ENCODE results near the gene RNF182.
"Not testable (repeated sequence)": the region's sequence is repeated elsewhere in the genome, so short reads cannot be mapped to it uniquely, and the experiment has no call there.

RNF182 gene

DNA sequence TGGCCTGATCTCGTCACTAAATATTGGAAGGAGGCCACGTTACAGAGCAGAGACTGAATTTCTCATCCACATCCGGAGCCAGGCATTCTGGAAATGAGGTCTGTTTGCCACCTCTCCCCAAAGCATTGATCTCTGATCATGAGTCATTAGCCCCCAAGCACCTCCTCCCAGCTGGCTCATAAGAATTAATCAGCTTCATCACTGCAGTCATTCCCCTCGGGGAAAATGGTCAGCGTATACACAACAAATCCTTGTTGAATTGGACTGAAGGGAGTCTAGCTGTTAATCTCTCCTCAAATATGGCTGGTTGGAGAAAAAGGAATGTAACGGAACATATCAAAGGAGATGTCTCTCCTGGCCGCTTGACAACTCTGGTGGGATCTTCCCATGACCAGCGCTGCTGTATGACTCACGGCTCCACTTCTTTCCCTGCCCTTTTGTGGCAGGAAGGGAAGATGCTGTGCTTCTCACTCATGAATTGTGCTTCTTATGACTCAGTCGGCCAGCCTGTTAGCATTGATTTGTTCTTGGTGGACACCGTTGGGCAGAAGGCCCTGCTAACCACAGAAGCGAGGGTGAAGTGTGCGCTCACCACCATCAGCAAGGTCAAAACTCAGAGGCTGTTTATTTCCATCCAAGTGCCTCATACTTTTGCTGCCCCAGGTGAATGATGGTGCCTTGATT lies 76.7 kb downstream of the RNF182 start:
- peak; percentile 93 for DNase-seq (ENCODE audit: low read depth)

- DNase-seq (ENCODE audit: low read depth): no peak
Measured at GRCh38 chr6:14002176-14002947, 77.6 kb downstream of the RNF182 start.

DNA sequence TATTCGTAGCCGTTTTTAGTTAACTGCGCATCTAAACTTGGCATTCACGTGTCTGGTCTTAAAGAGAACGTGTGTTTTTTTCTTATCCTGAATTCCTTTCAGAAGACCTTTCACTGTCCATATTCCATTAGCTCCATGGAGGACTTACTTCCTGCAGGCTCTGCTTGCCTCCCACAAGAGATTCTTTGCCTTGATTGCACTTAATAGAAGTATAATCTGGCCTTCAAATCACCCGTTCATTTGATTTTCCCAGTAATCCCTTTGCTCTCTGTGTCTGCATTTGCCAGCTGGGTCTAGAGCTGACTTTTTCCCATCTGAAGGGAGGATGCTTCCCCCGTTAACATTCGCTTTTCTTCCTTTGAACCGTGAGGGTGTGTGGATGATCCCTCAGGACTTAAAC lies 79.5 kb downstream of the RNF182 start:
- DNase-seq (ENCODE audit: low read depth): no peak

GRCh38 chr6:14008809-14009208 lies 84.1 kb downstream of the RNF182 start:
- no peak for DNase-seq (ENCODE audit: low read depth)

- no peak for DNase-seq (ENCODE audit: low read depth)
Measured at GRCh38 chr6:14009431-14009830, 84.7 kb downstream of the RNF182 start.

DNA sequence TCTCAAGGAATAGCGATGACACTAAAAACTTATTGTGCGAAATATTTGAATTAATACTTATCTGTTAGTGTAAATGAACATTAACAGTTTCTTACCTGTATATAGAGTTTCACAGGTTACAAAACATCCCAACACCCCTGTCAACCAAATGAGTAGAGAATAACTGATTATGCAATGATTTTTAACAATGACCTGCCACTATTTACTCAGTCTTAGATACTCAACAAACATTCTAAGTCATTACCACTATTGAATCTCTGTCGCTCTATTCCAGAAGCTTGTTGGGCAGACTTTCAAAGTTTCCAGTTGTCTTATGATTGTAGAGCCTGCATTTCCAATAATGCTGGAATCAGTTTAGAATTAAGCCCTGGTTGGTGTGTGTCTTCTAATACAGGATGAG lies 85.5 kb downstream of the RNF182 start:
- DNase-seq (ENCODE audit: low read depth): no peak

- DNase-seq (ENCODE audit: low read depth): no peak
Measured at GRCh38 chr6:14012313-14013030, 87.7 kb downstream of the RNF182 start.

DNA sequence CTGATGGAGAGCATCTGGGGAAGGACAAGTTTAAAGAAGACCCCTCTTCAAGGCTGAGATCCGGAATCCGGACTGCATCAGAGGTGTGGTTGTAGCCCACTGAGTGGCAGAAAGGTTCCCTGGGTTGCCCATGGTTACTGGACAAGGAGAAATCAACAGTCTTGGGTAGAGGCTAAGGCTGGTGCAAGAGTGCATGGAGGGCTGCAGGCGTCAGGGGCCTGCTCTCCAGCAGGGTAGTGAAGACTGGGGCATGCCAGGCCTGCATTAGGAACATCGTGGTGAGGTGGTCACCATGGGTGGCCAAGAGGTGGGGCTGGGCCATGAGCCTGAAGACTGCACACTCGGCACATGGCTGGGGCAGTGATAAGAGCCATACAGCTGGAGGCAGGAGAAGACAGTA lies 91.2 kb downstream of the RNF182 start:
- DNase-seq (ENCODE audit: low read depth): no peak

GRCh38 chr6:14016432-14016831 lies 91.7 kb downstream of the RNF182 start:
- no peak for DNase-seq (ENCODE audit: low read depth)

DNA sequence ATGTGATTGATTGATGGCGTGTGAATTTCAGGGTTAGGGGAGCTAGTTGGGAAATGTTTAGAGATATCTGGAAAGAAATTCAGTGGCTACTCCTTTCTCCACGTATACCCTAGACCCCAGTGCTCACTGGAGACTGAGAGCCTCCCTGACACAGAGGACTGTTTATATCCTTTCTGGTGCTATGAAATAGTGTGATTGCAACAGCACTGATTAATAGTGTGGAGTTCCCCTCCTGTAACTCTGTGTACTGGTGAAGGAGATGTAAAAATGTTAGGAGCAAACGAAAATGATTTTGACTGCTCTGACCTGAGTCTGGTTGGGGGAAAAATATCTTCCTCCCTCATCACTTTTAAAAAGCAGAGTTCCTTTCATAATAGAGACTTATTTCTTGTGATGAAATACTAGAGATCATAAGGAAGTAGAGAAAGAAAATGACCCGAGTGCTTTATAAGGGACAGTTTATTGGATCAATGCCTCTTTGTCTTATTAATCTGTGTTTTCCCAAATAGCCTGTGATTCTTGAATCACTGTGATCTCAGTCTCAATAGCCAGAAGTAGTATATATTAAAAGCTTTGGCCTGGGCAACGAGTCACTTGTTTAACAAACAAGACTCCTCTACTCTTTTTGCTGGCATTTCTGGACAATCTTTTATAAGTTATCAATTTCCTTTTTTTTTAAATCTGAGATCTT lies 92.3 kb downstream of the RNF182 start:
- peak; percentile 23 for DNase-seq (ENCODE audit: low read depth)

- DNase-seq (ENCODE audit: low read depth): no peak
Measured at GRCh38 chr6:14017626-14018475, 93.1 kb downstream of the RNF182 start.

DNA sequence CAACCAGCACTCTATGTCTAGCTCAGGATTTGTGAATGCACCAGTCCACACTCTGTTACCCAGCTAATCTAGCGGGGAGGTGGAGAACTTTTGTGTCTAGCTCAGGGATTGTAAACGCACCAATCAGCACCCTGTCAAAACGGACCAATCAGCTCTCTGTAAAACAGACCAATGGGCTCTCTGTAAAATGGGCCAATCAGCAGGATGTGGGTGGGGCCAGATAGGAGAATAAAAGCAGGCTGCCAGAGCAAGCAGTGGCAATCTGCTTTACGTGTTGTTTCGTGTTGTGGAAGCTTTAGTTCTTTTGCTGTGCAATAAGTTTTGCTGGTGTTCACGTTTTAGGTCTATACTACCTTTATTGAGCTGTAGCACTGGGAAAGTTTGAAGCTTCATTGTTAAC lies 93.8 kb downstream of the RNF182 start:
- DNase-seq (ENCODE audit: low read depth): not testable (repeated sequence)

GRCh38 chr6:14020551-14020950 lies 95.8 kb downstream of the RNF182 start:
- no peak for DNase-seq (ENCODE audit: low read depth)

DNA sequence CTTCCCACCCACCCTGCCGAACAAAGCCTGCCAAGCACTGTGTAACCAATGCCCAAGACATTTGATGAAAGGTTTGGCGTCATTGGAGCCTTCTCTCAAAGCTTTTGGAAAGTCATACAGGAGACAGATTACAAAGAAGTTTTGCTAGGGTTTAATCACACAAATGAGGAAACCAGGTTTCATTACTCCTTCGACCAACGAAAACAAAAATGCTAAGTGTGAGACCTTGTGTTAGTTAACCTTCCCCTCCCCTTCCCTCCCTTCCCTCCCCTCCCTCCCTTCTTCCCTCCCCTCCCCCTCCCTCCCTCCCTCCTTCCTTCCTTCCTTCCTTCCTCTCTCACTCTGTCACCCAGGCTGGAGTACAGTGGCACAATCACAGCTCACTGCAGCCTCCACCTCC lies 96.7 kb downstream of the RNF182 start:
- no peak for DNase-seq (ENCODE audit: low read depth)

DNA sequence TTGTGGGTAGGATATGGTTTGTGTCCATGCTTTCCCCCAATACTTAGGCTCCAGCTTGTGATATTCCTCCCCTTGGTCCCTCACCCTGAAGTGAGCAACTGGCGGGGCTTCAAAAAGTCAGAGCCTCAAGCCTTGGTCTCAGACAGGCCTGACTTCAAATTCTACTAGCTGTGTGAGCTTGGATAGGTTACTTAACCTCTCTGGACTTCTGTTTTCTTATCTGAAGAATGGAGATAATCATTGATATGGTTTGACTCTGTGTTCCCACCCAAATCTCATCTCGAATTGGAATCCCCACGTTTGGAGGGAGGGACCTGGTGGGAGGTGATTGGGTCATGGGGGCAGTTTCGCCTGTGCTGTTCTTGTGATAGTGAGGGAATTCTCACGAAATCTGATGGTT lies 97.9 kb downstream of the RNF182 start:
- no peak for DNase-seq (ENCODE audit: low read depth)

- no peak for DNase-seq (ENCODE audit: low read depth)
Measured at GRCh38 chr6:14023855-14024254, 99.1 kb downstream of the RNF182 start.

DNA sequence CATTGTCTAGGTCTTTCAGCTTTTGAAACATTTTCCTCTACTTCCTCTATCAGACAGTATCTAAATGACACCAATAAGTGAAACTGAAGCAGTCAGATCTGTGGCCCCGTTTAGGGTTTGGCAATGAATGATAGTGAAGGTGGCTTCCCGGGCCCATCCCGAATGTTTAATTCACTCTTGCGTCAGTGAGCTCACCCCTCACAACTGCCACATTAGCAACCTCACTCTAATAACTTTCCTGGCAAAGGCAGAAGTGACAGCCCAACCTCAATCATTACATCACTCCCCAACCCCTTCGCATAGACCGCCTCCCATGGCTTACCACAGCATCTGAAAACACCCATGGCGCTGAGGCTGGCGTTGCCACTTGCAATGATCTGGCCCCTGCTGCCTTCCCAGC lies 100.4 kb downstream of the RNF182 start:
- no peak for DNase-seq (ENCODE audit: low read depth)

DNA sequence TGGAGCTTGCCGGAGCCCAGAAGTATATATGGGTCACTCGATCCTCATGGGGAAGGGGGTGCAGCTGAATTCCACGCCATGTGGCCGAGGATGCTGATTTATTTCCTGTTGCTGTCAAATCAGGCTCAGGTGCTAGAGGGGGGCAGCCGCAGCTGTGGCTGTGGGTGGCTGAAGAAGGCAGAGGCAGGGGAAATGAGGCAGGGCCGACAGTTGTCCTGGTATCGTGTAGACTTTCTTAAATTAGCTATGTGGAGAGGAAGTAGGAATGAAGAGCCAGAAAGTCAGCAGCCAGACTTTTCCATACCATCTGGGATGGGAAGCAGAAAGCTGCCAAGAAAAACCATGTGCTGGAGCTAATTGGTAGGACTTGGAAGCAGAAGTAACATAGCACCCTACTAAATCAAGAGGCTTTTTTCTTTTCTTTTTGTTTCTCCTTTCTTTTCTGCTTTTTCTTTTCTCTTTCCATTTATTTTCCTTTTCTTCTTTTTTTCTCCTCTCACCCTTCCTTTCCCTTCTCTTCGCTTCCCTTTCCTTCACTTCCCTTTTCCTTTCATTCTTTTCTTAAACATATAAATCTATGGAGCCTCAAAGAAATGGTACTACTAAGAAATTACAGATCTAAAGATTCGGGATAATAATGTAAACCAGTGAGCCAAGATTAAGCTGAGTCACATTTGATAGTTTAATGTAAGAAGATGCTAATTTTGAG lies 102.2 kb downstream of the RNF182 start:
- DNase-seq (ENCODE audit: low read depth): no peak

DNA sequence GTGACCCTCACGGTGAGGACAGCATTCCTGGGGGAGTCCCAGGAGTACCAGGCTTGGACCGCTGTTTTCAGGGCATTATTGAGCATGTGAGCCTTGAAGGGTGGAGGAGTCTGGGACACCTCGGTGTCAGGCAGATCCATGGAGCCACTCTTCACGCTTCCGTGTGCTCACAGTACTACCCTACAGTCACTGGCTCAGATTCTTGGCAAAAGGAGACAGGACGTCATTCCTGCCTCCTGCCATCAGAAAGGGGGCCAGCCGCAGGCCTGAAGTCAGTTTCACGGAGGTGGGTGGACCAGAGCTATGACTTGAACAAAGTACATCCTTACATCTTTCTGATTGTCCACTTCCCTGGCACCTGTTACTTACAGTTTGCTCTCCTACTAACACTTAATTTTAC lies 103.9 kb downstream of the RNF182 start:
- DNase-seq (ENCODE audit: low read depth): no peak

GRCh38 chr6:14029605-14030004 lies 104.9 kb downstream of the RNF182 start:
- no peak for DNase-seq (ENCODE audit: low read depth)
